Measurements from ENCODE around the gene EHBP1L1.

Gene EHBP1L1

GRCh38 chr11:65616575-65617001 lies 40.7 kb downstream of the EHBP1L1 start:
- DNase-seq (ENCODE audit: low read depth in 2 of 2): no peak

- no peak for DNase-seq (ENCODE audit: low read depth in 2 of 2)
These were observed 41.4 kb downstream of the EHBP1L1 start for GRCh38 chr11:65617136-65617850.

GRCh38 chr11:65617990-65618751 lies 42.3 kb downstream of the EHBP1L1 start:
- DNase-seq (ENCODE audit: low read depth in 2 of 2): no peak

- no peak for DNase-seq (ENCODE audit: low read depth in 2 of 2)
These were observed 42.9 kb downstream of the EHBP1L1 start for GRCh38 chr11:65618763-65619162.

GRCh38 chr11:65619281-65619928 lies 43.6 kb downstream of the EHBP1L1 start:
- DNase-seq (ENCODE audit: low read depth in 2 of 2): no peak

- no peak for DNase-seq (ENCODE audit: low read depth in 2 of 2)
These were observed 44.8 kb downstream of the EHBP1L1 start for GRCh38 chr11:65620666-65621065.

- DNase-seq (ENCODE audit: low read depth in 2 of 2): no peak
These were observed 45.6 kb downstream of the EHBP1L1 start for GRCh38 chr11:65621460-65621859.

- DNase-seq (ENCODE audit: low read depth in 2 of 2): no peak
These were observed 46.2 kb downstream of the EHBP1L1 start for GRCh38 chr11:65622011-65622410.

- DNase-seq (ENCODE audit: low read depth in 2 of 2): no peak
These were observed 47.3 kb downstream of the EHBP1L1 start for GRCh38 chr11:65623177-65623576.

- no peak for DNase-seq (ENCODE audit: low read depth in 2 of 2)
These were observed 48.2 kb downstream of the EHBP1L1 start for GRCh38 chr11:65623852-65624616.

- no peak for DNase-seq (ENCODE audit: low read depth in 2 of 2)
These were observed 49.2 kb downstream of the EHBP1L1 start for GRCh38 chr11:65624931-65625627.

- DNase-seq (ENCODE audit: low read depth in 2 of 2): peak in 1 of 2 donors; percentile 32
These were observed 49.9 kb downstream of the EHBP1L1 start for GRCh38 chr11:65625628-65626342.

- DNase-seq (ENCODE audit: low read depth in 2 of 2): no peak
These were observed 51.3 kb downstream of the EHBP1L1 start for GRCh38 chr11:65627202-65627601.

- DNase-seq (ENCODE audit: low read depth in 2 of 2): no peak
These were observed 53.7 kb downstream of the EHBP1L1 start for GRCh38 chr11:65629579-65629978.

- DNase-seq (ENCODE audit: low read depth in 2 of 2): no peak
These were observed 54.4 kb downstream of the EHBP1L1 start for GRCh38 chr11:65630215-65630614.

- DNase-seq (ENCODE audit: low read depth in 2 of 2): no peak
These were observed 57.7 kb downstream of the EHBP1L1 start for GRCh38 chr11:65633390-65634108.

GRCh38 chr11:65634109-65634436 lies 58.2 kb downstream of the EHBP1L1 start:
- no peak for DNase-seq (ENCODE audit: low read depth in 2 of 2)

- DNase-seq (ENCODE audit: low read depth in 2 of 2): no peak
These were observed 58.6 kb downstream of the EHBP1L1 start for GRCh38 chr11:65634440-65634839.

- DNase-seq (ENCODE audit: low read depth in 2 of 2): no peak
These were observed 59.3 kb downstream of the EHBP1L1 start for GRCh38 chr11:65634905-65635731.
